GM21529 (cell line): Measurements from ENCODE around the gene HGS.

Source experiments
- ATAC-seq: cut with Tn5 transposase; IDR thresholded peaks from one replicate; pipeline ENCODE4 v1.9.1; 2021; ENCODE audit not compliant: unreplicated experiment

The HGS gene

DNA sequence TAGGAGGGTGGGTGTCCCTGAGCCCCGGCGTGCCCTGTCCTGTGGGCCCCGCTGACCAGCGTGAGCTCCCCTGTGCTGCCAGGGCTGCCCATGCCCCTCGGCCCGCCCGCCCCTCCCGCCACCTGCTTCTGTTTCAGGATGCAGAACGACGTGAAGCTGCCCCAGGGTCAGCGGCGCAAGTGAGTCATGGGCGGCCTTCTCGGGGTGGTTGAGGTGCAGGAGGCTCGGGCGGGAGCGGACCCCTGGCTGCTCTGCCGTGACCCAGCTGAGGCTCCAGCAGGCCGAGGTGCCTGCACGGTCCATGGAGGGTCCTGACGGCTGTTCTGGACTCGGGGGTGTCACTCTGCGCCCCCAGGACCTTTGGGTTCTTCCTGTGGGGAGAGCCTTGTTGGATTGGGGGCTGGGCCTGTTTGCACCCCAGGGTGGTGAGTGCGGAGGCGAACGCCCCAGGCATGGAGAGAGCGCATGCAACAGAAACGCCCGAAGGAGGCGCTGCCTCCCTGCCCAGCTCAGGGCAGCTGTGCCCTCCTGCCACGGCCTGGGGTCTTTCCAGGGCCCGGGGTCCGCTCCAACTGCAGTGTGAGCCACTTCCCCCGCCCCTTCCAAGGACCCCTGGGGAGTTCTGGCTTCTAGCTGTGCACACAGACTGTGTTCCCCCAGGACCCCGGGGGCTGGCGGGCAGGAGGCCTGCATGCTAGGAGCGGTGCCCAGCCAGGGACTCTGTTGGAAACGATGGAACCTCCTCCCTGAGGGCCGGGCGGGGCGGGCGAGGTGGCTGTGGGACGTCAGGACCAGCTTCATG is 32.3 kb downstream of the HGS start:
- no peak for ATAC-seq

DNA sequence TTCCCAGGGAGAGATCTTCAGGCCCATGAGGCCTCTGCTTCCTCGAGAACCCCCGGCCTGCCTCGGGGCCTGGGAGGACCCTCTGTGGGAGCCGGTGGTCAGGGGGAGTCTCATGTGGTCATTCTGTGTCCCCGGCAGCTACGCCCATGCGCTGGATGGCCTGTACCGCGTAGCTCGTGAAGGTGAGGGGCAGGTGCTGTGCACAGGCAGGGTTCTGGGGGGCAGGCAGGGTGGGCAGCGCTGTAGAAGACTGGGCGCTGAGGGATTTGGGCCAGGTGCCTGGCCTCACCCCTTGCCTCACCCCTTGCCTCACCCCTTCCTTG is 32.8 kb downstream of the HGS start:
- no peak for ATAC-seq

DNA sequence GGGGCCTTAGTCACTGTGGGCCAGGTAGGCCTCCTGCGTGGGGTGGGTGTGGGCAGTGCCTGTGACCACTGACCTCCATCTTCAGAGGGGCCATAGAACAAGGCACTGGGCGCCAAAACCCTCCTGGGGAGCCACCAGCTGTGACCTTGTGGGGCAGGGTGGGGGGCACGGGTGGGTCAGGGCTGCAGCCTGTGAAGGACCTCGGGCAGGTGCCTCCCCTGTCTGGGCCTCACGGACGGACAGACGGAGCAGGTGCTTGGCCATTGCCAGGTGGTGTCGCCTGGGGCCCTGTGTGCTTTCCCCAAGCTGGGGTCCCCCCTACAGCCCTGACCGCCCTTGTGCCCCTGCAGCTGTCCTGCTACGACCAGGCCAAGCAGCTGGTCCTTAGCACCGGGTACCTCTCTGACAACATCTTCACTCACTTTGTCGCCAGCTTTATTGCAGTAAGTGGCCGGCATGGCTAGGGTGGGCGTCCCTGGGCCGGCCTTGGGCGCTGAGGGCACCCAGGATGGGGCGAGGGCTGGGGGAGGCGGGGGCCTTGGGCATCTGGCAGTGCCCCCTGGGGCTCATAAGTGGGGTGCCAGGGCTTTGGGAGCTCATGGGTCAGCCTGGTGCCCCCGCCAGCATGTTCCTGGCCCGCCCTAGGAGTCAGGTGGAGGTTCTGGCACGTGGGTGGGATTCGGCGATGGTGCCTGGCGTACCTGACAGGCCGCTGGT is 33.4 kb downstream of the HGS start:
- ATAC-seq, result no peak

DNA sequence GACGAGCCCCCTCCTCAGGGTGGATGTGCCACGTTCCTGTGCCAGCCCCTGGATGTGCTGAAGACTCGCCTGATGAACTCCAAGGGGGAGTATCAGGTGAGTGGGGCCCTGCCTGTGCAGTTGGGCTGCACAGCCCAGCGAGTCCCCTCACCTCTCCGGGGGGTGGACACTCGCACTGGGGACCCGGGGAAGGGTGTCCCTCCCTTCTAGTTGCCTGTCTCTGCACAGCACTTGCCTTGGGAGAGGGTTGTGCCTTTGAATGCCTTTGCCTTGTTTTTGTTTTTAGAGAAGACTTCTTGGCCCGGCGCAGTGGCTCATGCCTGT is 33.9 kb downstream of the HGS start:
- ATAC-seq, result no peak

DNA sequence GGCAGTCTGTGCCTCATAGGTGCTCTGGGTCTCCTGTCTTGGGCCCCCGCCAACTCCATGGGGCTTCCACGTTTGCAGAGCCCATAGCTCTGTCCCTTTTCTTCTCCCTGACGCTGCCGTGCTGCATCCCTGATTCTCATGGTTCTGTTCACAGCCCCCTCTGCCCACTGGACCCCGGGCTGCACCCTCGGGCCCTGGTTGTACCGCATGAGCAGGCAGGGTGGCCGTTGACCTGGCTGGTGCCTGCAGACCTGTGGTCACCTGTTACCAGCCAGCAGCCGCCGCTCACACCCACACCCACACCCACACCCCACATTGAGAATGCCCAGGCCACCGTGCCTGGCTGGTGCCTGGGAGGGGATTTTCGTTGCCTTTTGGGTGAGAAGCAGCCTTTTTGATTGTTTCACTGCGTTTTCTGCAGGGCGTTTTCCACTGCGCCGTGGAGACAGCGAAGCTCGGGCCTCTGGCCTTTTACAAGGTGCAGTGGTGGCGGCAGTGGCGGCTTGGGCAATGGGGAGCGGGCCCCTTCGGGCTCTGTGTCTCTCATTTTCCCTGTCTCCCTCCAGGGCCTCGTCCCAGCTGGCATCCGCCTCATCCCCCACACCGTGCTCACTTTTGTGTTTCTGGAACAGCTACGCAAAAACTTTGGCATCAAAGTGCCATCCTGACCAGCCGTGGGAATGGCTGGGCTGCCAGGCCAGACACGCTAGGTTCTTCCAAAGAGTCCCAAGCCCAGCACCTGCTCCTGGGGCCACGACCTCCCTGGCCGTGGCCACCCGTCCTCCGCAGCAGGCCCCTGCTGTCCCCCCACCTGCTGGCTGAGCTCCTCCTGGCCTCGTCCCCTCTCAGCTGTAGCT is 35.8 kb downstream of the HGS start:
- no peak for ATAC-seq

DNA sequence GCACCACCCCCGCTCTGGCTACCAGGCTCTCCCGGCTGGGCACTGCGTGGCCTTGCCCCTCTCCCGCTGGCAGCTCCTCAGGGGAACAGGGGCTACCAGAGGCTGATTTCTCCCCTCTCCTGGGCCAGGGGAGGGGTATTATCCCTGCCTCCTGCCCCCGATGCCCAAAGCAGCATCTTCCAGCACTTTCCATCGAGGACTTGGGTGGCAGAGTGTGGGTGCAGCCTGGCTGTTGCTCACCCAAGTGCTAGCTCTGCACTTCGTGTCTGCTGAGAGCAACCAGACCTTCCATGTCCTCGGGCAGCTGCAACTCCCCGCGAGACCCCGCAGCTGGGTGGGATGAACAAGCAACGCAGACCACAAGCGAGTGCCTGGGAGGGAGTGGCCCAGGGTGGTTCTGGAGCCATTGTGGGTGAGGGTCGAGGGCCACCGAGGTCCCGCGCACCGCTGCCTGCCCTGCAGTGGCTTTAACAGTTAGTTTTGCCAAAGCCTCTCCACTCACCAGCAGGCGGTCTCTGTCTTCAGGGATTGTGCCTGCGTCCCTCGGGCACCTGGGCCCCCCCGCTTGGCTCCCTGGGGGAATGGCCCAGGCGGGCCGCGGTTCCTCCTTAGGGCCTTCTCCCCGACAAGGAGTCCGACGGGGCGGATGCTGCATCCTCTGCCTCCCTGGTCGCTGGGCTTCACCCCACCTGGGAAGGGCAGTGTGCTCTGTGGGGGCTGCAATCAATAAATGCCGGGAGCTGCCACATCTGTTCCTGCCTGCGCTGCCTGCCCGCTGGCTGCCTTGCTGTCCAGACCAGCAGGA is 36.7 kb downstream of the HGS start:
- no peak for ATAC-seq

DNA sequence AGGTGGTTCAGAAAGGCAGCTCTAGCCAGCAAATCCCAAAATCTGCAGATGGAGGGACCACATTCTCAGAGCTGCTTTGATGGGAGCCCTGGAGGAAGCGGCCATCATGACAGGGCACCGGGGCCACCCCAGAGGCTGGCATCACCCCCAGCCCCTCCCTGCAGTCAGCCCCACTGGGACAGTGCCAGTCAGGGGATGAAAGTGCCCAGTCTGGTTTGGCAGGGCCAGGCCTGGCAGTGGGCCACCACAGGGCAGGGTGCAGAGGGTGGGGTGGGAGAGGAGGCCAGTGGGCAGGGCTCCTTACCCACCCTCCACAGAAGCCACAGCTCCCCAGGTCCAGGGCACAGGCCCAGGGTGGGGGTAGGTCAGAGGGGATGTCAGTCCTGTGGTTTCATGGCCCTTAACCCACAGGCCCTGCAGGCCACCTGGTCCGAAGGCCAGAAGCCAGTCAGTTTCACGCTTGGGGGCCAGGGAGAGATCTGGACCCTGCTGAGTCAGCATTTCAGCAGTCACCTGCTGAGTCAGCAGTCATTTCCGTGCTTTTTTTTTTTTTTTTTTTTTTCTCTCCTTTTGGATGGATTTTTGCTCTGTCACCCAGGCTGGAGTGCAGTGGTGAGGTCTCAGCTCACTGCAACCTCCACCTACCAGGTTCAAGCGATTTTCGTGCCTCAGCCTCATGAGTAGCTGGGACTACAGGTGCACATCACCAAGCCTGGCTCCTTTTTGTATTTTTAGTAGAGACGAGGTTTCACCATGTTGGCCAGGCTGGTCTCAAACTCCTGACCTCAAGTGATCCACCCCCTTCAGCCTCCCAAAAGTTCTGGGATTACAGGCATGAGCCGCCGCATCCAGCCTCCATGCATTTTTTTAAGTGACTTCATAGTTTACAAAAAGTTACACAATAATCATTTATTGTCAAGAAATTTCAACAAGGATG is 38.6 kb downstream of the HGS start:
- no peak for ATAC-seq

DNA sequence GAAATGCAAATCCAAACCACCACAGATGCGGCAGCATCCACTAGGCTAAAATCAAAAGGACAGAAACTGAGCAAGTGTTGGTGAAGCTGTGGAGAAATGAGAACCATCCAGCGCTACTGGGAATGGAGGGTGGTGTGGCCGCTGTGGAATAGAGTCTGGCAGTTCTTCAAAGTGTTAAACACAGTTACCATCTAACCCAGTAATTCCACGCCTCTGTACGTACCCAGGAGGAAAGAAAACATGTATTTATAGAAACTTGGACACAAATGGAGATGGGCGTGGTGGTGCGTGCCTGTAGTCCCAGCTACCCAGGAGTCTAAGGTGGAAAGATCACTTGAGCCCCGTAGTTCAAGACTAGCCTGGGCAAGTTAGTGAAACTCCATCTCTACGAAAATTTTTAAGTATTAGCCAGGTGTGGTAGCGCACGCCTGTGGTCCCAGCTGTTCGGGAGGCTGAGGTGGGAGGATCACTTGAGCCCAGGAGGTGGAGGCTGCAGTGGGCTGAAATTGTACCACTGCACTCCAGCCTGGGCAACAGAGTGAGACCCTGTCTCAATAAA is 39.9 kb downstream of the HGS start:
- no peak for ATAC-seq

DNA sequence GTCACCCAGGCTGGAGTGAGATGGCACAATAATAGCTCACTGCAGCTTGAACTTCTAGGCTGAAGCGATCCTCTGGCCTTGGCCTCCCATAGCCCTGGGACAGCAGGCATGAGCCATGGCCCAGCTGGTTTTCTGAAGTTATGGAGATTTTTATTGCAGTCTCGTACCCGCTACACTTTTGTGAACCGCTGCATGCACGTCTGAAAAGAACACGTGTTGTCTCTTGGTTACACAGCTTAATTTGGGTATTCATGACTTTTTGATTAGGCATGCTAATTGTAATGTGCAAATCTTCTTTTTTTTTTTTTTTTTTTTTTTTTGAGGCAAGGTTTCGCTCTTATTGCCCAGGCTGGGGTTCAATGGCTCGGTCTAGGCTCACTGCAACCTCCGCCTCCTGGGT is 41.6 kb downstream of the HGS start:
- no peak for ATAC-seq

DNA sequence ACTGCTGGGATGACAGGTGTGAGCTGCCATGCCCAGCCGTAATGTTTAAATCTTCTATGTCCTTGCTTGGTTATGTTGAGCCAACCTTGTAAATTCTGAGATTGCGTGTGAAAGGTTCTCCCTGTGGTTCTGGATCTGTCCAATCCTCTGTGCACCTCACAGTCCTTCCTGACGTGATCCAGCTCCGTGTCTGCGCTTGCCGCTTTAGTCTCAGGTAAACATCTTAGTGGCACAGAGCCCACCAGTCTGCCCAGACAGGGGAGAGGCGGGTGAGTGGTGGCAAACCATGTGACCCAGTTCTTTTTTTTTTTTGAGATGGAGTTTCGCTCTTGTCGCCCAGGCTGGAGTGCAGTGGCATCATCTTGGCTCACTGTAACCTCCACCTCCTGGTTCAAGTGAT is 42.2 kb downstream of the HGS start:
- ATAC-seq, result no peak

DNA sequence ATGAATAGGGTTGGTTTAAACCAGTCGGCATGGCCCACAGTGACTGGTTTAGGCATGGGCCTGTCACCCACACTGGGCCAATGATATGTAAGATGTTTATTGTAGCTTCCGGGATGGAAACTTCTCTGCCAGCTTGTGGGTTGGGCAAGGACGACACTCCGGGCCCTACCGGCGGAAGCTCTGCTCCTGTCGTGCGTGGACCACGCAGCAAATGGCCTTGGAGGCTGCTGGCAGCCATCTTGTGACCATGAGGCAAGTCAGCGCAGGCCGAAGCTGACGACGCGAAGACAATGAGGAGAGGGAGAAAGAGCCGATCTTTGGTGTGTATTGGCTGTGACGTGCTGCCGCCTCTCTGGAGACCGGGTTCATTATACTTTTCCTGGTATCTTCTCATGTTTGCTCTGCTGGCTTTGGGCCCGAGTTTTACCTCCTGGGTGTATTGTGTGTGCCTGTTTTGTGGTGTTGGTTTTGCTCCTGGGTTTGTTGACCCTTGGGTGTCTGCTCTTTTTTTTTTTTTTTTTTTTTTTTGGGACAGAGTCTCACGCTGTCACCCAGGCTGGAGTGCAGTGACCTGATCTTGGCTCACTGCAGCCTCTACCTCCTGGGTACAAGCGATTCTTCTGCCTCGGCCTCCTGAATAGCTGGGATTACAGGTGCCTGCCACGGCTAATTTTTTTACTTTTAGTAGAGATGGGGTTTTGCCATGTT is 43.7 kb downstream of the HGS start:
- ATAC-seq, result no peak

DNA sequence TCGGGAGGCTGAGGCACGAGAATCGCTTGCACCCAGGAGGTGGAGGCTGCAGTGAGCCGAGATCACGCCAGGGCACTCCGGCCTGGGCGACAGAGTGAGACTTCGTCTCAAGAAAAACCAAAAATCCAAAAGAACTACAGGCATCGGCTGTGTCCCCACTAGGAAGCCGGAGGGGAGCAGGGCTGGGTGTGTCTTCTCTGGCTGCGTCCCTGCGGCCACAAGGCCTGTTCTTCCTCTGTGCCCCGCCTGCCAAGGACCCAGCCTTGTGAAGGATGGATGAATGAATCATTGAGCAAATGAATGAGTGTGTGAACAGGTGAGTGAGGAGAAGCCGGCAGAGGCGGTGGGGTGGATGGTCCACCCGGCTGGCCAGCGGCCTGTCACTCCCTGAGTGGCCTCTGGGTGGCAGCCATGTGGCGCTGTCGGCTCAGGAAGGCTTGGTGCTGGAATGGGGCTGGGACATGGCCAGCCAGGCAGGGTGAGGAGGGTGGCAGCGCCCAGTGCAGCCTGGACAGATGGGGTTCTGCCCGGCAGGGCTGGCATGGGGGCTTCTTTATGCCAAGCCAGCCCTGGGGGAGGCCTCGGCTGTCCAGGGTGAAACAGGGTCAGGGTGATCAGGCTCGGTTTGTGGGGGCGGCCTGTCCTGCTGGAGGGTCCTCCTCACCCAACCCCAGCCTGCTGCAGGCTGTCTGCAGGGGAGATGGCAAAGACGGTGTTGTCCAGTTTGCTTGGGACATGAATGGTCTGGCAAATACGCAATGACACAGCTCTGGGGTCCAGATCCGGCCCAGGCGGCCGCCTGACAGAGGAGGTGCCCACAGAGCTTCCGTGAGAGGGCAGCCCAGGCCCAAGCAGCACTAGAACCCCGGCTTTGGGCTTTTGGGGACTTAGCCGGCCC is 49.9 kb downstream of the HGS start:
- ATAC-seq, result no peak

DNA sequence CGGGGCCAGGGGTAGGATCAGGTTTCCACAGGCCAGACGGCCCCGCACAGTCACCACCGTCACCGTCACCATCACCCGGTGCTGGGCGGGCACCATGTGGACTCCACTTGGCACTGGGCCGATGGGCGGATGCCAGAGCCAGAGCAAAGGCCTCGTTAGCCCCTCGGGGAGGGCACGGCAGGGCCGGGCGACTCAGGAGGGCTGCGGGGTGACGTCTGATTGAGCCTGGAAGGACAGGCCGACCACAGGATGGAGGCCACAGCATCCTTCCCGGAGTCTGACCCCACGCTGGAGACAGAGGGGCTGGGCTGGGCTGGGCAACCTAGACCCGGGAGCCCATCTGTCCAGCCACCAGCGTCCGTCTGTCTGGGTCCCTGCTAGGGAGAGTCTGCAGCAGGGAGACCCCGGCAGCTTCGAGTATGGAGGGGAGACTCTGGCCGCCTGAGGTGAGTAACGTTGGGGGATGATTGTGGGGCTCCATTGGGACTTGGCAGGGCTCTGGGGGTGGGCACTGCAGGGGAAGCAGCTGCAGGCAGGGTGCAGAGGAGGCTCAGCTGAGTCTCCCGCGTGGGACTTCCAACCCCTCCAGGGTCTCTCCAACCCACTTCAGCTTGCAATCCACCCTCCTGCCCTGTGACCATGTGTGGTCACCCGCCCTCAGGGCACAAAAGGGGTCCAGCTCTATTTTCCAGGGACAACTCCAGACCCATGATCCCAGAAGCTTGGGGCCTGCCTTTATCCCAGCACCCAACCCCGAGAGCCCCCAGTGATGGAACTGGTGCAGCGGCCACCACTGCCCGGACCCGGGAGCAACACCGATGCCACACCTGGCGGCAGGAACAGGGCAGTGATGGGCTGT is 50.8 kb downstream of the HGS start:
- ATAC-seq, result no peak

DNA sequence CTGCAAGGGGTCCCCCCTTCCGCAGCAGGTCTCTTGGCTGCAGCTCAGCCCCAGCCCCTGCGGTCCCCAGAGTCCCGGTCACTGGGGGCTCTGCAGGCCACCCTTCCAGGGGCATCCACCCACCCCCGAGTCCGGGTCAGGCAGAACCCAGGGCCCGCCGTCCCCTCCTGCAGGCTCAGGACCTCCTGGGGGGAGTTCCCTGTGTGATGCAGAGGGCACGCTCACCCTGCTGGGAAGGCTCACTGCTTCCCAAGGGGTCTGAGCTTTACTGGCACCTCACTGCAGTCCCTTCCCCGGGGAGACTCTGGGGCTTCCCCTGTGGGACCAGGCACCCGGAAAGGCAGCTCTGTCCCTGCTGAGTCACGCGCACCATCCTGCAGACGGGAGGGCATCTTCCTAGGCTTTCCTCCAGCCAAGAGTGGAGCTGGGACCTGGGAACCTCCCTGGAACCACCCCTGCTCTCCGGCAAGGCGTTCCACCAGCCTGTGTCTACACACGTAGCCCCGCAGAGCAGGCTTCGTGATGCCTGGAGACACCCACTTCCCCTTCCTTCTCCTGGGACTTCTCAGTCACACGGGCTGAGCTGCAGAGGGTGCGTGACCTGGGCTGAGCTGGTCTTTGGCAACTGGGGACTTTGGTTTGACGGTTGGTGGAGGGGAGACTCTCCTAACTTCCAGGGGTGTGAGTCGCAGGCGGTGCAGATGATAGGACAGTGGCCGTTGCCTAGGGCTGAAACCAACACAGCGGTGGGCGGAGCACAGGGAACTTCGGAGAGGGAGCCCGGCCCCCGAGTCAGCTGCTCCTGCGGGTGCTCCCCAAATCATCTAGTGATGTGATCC is 51.7 kb downstream of the HGS start:
- peak; percentile 51 for ATAC-seq

DNA sequence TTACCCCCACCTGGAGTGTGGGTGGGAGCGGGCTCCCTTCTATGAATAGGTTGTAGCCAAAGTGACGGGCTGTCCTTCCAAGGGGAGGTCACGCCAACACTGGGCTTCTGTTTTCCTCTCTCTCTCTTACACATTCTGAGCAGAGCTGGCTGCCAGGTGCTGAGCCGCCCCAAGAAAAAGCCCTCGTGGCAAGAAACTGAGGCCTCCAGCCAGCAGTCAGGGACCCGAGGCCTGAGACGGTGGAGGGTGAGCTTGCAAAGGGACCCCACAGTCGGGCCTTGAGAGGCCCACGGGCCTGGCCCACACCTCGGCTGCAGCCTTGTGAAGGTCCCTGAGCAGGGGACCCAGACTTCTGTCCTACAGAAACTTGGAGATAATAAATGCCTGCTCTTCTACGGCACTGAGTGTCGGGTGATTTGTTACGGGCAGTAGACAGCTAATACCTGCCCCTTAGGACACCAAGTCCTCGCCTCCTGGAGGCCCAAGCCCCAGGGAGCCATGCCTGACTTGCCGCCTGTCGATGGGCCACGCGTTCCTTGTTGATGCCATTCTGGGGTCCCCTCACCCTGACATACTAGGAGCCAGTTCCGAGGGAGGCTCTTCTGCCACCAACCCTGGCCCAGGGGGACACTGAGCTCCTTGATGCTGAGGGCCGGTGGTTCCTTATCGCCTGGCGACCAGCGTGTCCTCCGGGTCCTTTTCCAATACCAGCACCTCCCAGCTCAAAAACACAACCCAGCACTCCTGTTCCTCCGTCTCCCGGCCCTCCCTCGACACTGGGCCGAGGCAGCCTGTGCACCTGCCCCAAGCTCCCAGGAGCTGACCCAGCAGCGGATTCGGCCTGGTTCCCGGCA is 54.4 kb downstream of the HGS start:
- no peak for ATAC-seq
